Fibroblast of lung (primary cell): ENCODE results near the gene CCNI. TPM values are rescaled to one million over a fixed set of nuclear protein-coding genes. Genes with fewer than 3 reads are reported as not detected.

Experiments used
- DNase-seq, 2 donors: peaks; one replicate each; pipeline versions ENCODE4 v3.0.0 to v3.0.0-alpha.2; 2010; ENCODE audit warnings: low read depth in 2 of 2
- H2AFZ ChIP-seq: 2 replicates; pipeline ENCODE4 v1.5.1; 2012; ENCODE audit warnings: low read length, control low read depth, inconsistent platforms
- H3K27ac ChIP-seq: 2 replicates; pipeline ENCODE4 v1.5.1; 2011; ENCODE audit warnings: low read length, control low read depth; ENCODE audit not compliant: insufficient read depth
- H3K27me3 ChIP-seq: 2 replicates; pipeline ENCODE4 v1.5.1; 2011; ENCODE audit warnings: mild to moderate bottlenecking, low read length; ENCODE audit not compliant: control insufficient read depth, insufficient read depth
- H3K36me3 ChIP-seq: 2 replicates; pipeline ENCODE4 v1.5.1; 2011; ENCODE audit warnings: low read length; ENCODE audit not compliant: control insufficient read depth, insufficient read depth
- H3K4me1 ChIP-seq: 2 replicates; pipeline ENCODE4 v1.5.1; 2011; ENCODE audit warnings: low read length; ENCODE audit not compliant: control insufficient read depth, insufficient read depth; ENCODE audit errors: extremely low read depth
- H3K4me2 ChIP-seq: 2 replicates; pipeline ENCODE4 v1.5.1; 2011; ENCODE audit warnings: low read length, control low read depth; ENCODE audit not compliant: insufficient read depth; ENCODE audit errors: extremely low read depth
- H3K4me3 ChIP-seq, 4 experiments: fragments of 200-600 bp in 1 of 4; sonication (generic) in 1 of 4; replicated peaks in 1 of 4; 2 replicates each; pipeline ENCODE4 v1.5.1; 2011 to 2016; ENCODE audit warnings: low read length in 4 of 4, low read depth in 3 of 4, mild to moderate bottlenecking in 3 of 4, control low read depth in 2 of 4, inconsistent platforms in 1 of 4, mixed read lengths in 1 of 4; ENCODE audit not compliant: insufficient read depth in 1 of 4; ENCODE audit errors: control extremely low read depth in 1 of 4
- H3K79me2 ChIP-seq: 2 replicates; pipeline ENCODE4 v1.5.1; 2012; ENCODE audit warnings: mild to moderate bottlenecking, low read length, inconsistent platforms; ENCODE audit not compliant: control insufficient read depth, insufficient read depth
- H3K9ac ChIP-seq: 2 replicates; pipeline ENCODE4 v1.5.1; 2011; ENCODE audit warnings: mild to moderate bottlenecking, low read length, control low read depth; ENCODE audit not compliant: insufficient read depth
- H3K9me3 ChIP-seq: 2 replicates; pipeline ENCODE4 v1.5.1; 2012; ENCODE audit warnings: low read depth, low read length; ENCODE audit not compliant: control insufficient read depth, insufficient read depth
- H4K20me1 ChIP-seq: 2 replicates; pipeline ENCODE4 v1.5.1; 2011; ENCODE audit warnings: low read length; ENCODE audit not compliant: control insufficient read depth, insufficient read depth; ENCODE audit errors: extremely low read depth
- CTCF ChIP-seq, 2 donors: IDR thresholded peaks in 1 of 2; conservative IDR thresholded peaks in 1 of 2; 1 replicate in 1 of 2; 2 replicates in 1 of 2; pipeline ENCODE4 v1.5.1; 2011 to 2012; ENCODE audit warnings: low read length in 2 of 2, control low read depth in 1 of 2, inconsistent platforms in 1 of 2, low read depth in 1 of 2, mild to moderate bottlenecking in 1 of 2
- EZH2 ChIP-seq: IDR thresholded peaks from 2 replicates; pipeline ENCODE4 v1.5.1; 2012; ENCODE audit warnings: low read length, control low read depth, mild to moderate bottlenecking; ENCODE audit errors: missing control alignments
- polyA plus RNA-seq, 2 donors: library from polyadenylated mRNA; depleted of rRNA in 1 of 2; stranded (reverse) in 1 of 2; unstranded in 1 of 2; fragments of >200 nt; gene quantifications; 2 replicates each; pipeline ENCODE4 v1.2.1, GENCODE V29; 2011 to 2012; ENCODE audit warnings: missing spikeins in 1 of 2
- total RNA-seq: library from RNA; depleted of rRNA; stranded (reverse); fragments of >200 nt; gene quantifications from 2 replicates; pipeline ENCODE4 v1.2.1, GENCODE V29; 2014

Gene CCNI
- total and polyA plus RNA-seq, 2 donors (not counting 1 experiment from before 2014, with no cell fraction given) = 151 to 216 TPM

DNA sequence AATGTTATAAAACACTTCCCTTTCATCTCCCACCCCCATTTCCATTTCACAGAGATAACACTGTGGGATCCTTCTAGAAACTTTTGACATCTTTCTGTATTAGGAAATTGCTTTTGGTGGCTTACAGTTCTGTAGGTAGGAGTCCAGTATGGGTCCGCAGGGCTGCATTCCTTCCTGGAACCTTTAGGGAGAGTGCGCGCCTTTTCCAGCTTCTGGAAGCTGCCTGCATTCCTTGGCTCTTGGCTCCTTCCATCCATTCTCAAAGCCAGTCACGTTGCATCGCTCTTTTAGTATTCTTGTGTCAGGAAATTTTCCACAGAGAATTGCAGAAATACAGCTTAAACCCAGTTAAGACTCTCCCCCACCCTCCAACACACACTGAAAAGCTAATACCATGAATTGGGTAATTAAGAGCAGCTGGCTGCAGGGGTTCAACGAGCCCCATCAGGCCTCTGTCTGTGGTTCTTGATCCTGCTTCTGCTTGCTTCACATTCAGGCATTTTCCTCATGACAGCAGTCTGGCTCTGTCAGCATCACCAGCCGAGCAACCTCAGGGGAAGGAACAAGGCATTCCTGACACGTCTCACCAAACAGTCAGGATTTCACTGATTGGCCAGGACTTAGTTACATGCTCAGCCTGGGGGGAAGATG is 77.4 kb downstream of the CCNI start:
- Histone ChIP-seq H3K27ac (peak overlapping the region; percentile 73), H3K9me3 (no peaks in the 10 kb centered on the region), H3K4me2 (no peak overlapping the region), H4K20me1 (no peaks in the 10 kb centered on the region), H3K79me2 (peaks cover 54% of the 10 kb centered on the region), H2AFZ (no peak overlapping the region), H3K4me3 (no peak overlapping the region), H3K27me3 (no peaks in the 10 kb centered on the region), H3K36me3 (peaks cover 13% of the 10 kb centered on the region), H3K9ac (no peak overlapping the region), H3K4me1 (peaks cover 19% of the 10 kb centered on the region)
- TF ChIP-seq EZH2 (no peak), CTCF (conservative IDR thresholded peaks at IDR 0.05 in 1 of 2, IDR thresholded peaks at IDR 0.05 in 1 of 2; ENCODE audit: low read depth in 1 of 2, low read length in 2 of 2) (no peak)
- peak; percentile 74 to 75 for DNase-seq

DNA sequence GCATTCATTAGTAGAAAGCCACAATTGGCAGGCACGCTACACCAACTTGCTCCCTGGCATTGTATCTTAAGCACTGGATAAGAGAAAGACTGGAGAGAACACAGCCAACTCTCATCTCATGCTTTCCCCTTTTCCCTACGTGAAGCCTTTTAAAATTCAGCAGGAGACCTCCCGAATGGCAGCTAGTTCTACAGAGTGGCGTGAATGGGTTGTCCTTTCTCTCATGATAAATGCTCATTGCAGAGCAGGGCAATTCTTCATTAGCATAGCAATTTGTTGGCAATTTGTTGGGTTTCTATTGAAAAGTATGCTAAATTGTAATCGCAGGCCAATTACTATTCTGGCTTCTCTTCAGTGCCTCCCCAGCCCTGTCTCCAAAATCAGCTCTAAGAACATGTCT is 78.3 kb downstream of the CCNI start:
- Histone ChIP-seq H2AFZ (no peak overlapping the region), H4K20me1 (no peaks in the 10 kb centered on the region), H3K9me3 (no peaks in the 10 kb centered on the region), H3K9ac (no peak overlapping the region), H3K4me1 (peaks cover 22% of the 10 kb centered on the region), H3K4me3 (no peak overlapping the region), H3K27me3 (no peaks in the 10 kb centered on the region), H3K79me2 (peaks cover 56% of the 10 kb centered on the region), H3K36me3 (peaks cover 13% of the 10 kb centered on the region), H3K4me2 (no peak overlapping the region), H3K27ac (peak overlapping the region; percentile 73)
- no peak for DNase-seq
- no peak for TF ChIP-seq EZH2
- no peak for TF ChIP-seq CTCF (conservative IDR thresholded peaks at IDR 0.05 in 1 of 2, IDR thresholded peaks at IDR 0.05 in 1 of 2; ENCODE audit: low read depth in 1 of 2, low read length in 2 of 2)

Other genes with a start within 250 kb of the CCNI start
- under 0.01 and 0.17 TPM in 2 replicates for gene SOWAHB, start 177.8 kb downstream of the CCNI start, total RNA-seq
- 0.07 TPM in 1 of 2 replicates, not detected in the other for gene SOWAHB, start 177.8 kb downstream of the CCNI start, polyA plus RNA-seq
- gene SEPTIN11, start 126.2 kb downstream of the CCNI start, total RNA-seq = 293 and 688 TPM in 2 replicates
- 521 and 1,286 TPM in 2 replicates for gene SEPTIN11, start 126.2 kb downstream of the CCNI start, polyA plus RNA-seq
- gene CCNG2, start 81.2 kb upstream of the CCNI start, total RNA-seq = 20.1 and 21.6 TPM in 2 replicates
- gene CCNG2, start 81.2 kb upstream of the CCNI start, polyA plus RNA-seq = 16.0 and 30.3 TPM in 2 replicates